Peyer's patch (tissue), 4 donors: ENCODE data around the gene EFCAB5.
"Not testable (repeated sequence)": the region's sequence is repeated elsewhere in the genome, so short reads cannot be mapped to it uniquely, and the experiment has no call there.

ENCODE experiments used
- CTCF ChIP-seq, 6 experiments: fragments of 450-650 bp in 4 of 6; fragments of 200-600 bp in 2 of 6; sonication (generic) in 1 of 6; IDR thresholded peaks; one replicate each; pipeline ENCODE4 v1.5.1; 2017 to 2019; ENCODE audit warnings: antibody characterized with exemption in 6 of 6, mild to moderate bottlenecking in 3 of 6, moderate library complexity in 1 of 6
- POLR2A ChIP-seq, 2 donors: fragments of 450-650 bp; IDR thresholded peaks; one replicate each; pipeline ENCODE4 v1.5.1; 2017; ENCODE audit warnings: antibody characterized with exemption in 2 of 2, mild to moderate bottlenecking in 2 of 2, moderate library complexity in 2 of 2

GRCh38 chr17:30040719-30041518, 99.5 kb downstream of the EFCAB5 start:
- not testable (repeated sequence) for TF ChIP-seq CTCF, POLR2A (IDR thresholded peaks at IDR 0.05)
